ENCODE measurements around the gene UROS.

The UROS gene

GRCh38 chr10:125849448-125849847 lies 26.4 kb upstream of the UROS start:
- H3K4me1 ChIP-seq (ENCODE audit: control insufficient read depth, low read length), result no peaks in the 10 kb centered on the region
- H3K9me3 ChIP-seq (ENCODE audit: control insufficient read depth, insufficient read depth, low read length), result no peaks in the 10 kb centered on the region
- 0 out of 2 replicates have a peak, but pooled peaks cover 2% of the 10 kb centered on the region for H4K20me1 ChIP-seq (ENCODE audit: control insufficient read depth, insufficient read depth, low read depth, low read length)
- H3K79me2 ChIP-seq (ENCODE audit: control insufficient read depth, low read length), result no peaks in the 10 kb centered on the region
- no peak overlapping the region for H3K27ac ChIP-seq (ENCODE audit: low read depth, low read length)
- H3F3A ChIP-seq (ENCODE audit: control insufficient read depth, insufficient read depth), result no peaks in the 10 kb centered on the region
- no peaks in the 10 kb centered on the region for H3K9me2 ChIP-seq (replicated peaks; ENCODE audit: control insufficient read depth, low read length)
- no peaks in the 10 kb centered on the region for H3K27me3 ChIP-seq (ENCODE audit: control insufficient read depth, low read length)
- TF ChIP-seq EZH2phosphoT487 (IDR thresholded peaks at IDR 0.05; ENCODE audit: borderline replicate concordance, low read length) (no peak), CTCF (IDR thresholded peaks at IDR 0.05; ENCODE audit: low read depth, low read length, poor library complexity, severe bottlenecking) (no peak)
- peaks cover 16% of the 10 kb centered on the region for H3K36me3 ChIP-seq (ENCODE audit: control insufficient read depth, low read length)
- H3K4me2 ChIP-seq (ENCODE audit: low read length), result no peak overlapping the region
- no peak overlapping the region for H3K4me3 ChIP-seq (ENCODE audit: low read length)

- no peak for TF ChIP-seq EZH2phosphoT487 (IDR thresholded peaks at IDR 0.05; ENCODE audit: borderline replicate concordance, low read length)
- TF ChIP-seq CTCF (IDR thresholded peaks at IDR 0.05; ENCODE audit: low read depth, low read length, poor library complexity, severe bottlenecking), result no peak
Measured at GRCh38 chr10:125848857-125849256, 25.8 kb upstream of the UROS start.

GRCh38 chr10:125848371-125848770 lies 25.3 kb upstream of the UROS start:
- no peaks in the 10 kb centered on the region for H3K27me3 ChIP-seq (ENCODE audit: control insufficient read depth, low read length)
- H4K20me1 ChIP-seq (ENCODE audit: control insufficient read depth, insufficient read depth, low read depth, low read length), result 0 out of 2 replicates have a peak, but pooled peaks cover 2% of the 10 kb centered on the region

More at GRCh38 chr10:125848857-125849256, 25.8 kb upstream of the UROS start:
- Histone ChIP-seq H3K9me3 (ENCODE audit: control insufficient read depth, insufficient read depth, low read length) (no peaks in the 10 kb centered on the region), H3K79me2 (ENCODE audit: control insufficient read depth, low read length) (no peaks in the 10 kb centered on the region), H3F3A (ENCODE audit: control insufficient read depth, insufficient read depth) (no peaks in the 10 kb centered on the region), H3K4me3 (ENCODE audit: low read length) (no peak overlapping the region), H3K36me3 (ENCODE audit: control insufficient read depth, low read length) (peaks cover 18% of the 10 kb centered on the region), H3K4me2 (ENCODE audit: low read length) (no peak overlapping the region), H3K27ac (ENCODE audit: low read depth, low read length) (no peak overlapping the region), H3K27me3 (ENCODE audit: control insufficient read depth, low read length) (no peaks in the 10 kb centered on the region), H3K9me2 (replicated peaks; ENCODE audit: control insufficient read depth, low read length) (no peaks in the 10 kb centered on the region), H4K20me1 (ENCODE audit: control insufficient read depth, insufficient read depth, low read depth, low read length) (0 out of 2 replicates have a peak, but pooled peaks cover 2% of the 10 kb centered on the region), H3K4me1 (ENCODE audit: control insufficient read depth, low read length) (no peaks in the 10 kb centered on the region)

More at GRCh38 chr10:125848371-125848770, 25.3 kb upstream of the UROS start:
- Histone ChIP-seq H3K36me3 (ENCODE audit: control insufficient read depth, low read length) (peaks cover 19% of the 10 kb centered on the region), H3K4me2 (ENCODE audit: low read length) (no peak overlapping the region), H3K79me2 (ENCODE audit: control insufficient read depth, low read length) (no peaks in the 10 kb centered on the region), H3K4me1 (ENCODE audit: control insufficient read depth, low read length) (no peaks in the 10 kb centered on the region), H3K27ac (ENCODE audit: low read depth, low read length) (no peak overlapping the region), H3K9me3 (ENCODE audit: control insufficient read depth, insufficient read depth, low read length) (no peaks in the 10 kb centered on the region), H3K4me3 (ENCODE audit: low read length) (no peak overlapping the region), H3K9me2 (replicated peaks; ENCODE audit: control insufficient read depth, low read length) (no peaks in the 10 kb centered on the region), H3F3A (ENCODE audit: control insufficient read depth, insufficient read depth) (no peaks in the 10 kb centered on the region)
- TF ChIP-seq EZH2phosphoT487 (IDR thresholded peaks at IDR 0.05; ENCODE audit: borderline replicate concordance, low read length) (no peak), CTCF (IDR thresholded peaks at IDR 0.05; ENCODE audit: low read depth, low read length, poor library complexity, severe bottlenecking) (no peak)
